CD4-positive, alpha-beta T cell treated with Interleukin-15 for 1 hour (primary cell): ENCODE data around the gene CACHD1.

Experiments
- DNase-seq: peaks from one replicate; pipeline ENCODE4 v3.0.0-alpha.2; 2020

Gene CACHD1

GRCh38 chr1:64474133-64474532, 4.2 kb downstream of the CACHD1 start:
- no peak for DNase-seq

- no peak for DNase-seq
These were observed 4.9 kb downstream of the CACHD1 start for GRCh38 chr1:64474665-64475439.

GRCh38 chr1:64476251-64476952, 6.5 kb downstream of the CACHD1 start:
- DNase-seq: no peak

GRCh38 chr1:64478594-64479470, 8.9 kb downstream of the CACHD1 start:
- no peak for DNase-seq

GRCh38 chr1:64479874-64480273, 9.9 kb downstream of the CACHD1 start:
- no peak for DNase-seq

- DNase-seq: no peak
These were observed 11.3 kb downstream of the CACHD1 start for GRCh38 chr1:64480999-64481772.

- DNase-seq: no peak
These were observed 12.2 kb downstream of the CACHD1 start for GRCh38 chr1:64482128-64482527.

GRCh38 chr1:64482720-64483119, 12.8 kb downstream of the CACHD1 start:
- DNase-seq: no peak

- no peak for DNase-seq
These were observed 13.9 kb downstream of the CACHD1 start for GRCh38 chr1:64483731-64484414.

GRCh38 chr1:64484651-64485050, 14.7 kb downstream of the CACHD1 start:
- no peak for DNase-seq

GRCh38 chr1:64486193-64486592, 16.3 kb downstream of the CACHD1 start:
- no peak for DNase-seq

GRCh38 chr1:64487061-64487460, 17.1 kb downstream of the CACHD1 start:
- DNase-seq: no peak

GRCh38 chr1:64488862-64489261, 18.9 kb downstream of the CACHD1 start:
- DNase-seq: no peak

GRCh38 chr1:64489707-64490106, 19.8 kb downstream of the CACHD1 start:
- DNase-seq: no peak

- DNase-seq: no peak
These were observed 20.4 kb downstream of the CACHD1 start for GRCh38 chr1:64490213-64490818.

- no peak for DNase-seq
These were observed 22.5 kb downstream of the CACHD1 start for GRCh38 chr1:64492424-64492823.

- no peak for DNase-seq
These were observed 23.9 kb downstream of the CACHD1 start for GRCh38 chr1:64493831-64494230.

- no peak for DNase-seq
These were observed 24.7 kb downstream of the CACHD1 start for GRCh38 chr1:64494659-64495058.

GRCh38 chr1:64495878-64496277, 25.9 kb downstream of the CACHD1 start:
- no peak for DNase-seq

- DNase-seq: no peak
These were observed 26.7 kb downstream of the CACHD1 start for GRCh38 chr1:64496606-64497005.

GRCh38 chr1:64497088-64497883, 27.4 kb downstream of the CACHD1 start:
- no peak for DNase-seq
